ENCODE data around the gene DHX35.
"Not testable (repeated sequence)": the region's sequence is repeated elsewhere in the genome, so short reads cannot be mapped to it uniquely, and the experiment has no call there.

The DHX35 gene

DNA sequence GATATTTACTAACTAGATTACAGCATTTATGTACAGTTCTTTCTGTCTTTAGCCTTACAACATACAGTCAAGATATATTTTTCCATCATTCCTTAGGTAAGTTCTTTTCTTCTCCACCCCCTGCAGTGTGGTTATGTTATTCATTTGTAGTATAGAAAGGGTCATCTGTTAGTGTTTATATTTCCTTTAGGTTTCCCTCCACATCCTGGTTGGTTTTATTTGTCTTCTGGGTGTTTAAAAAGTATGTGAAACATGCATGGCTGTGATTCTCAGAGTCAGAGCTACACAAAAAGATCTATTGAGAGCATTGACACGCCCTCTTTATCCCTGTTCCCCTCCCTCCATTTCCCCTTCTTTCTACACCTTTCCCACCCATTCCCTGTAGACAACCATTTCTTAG, 20.1 kb downstream of the DHX35 start:
- DNase-seq, result no peak

DNA sequence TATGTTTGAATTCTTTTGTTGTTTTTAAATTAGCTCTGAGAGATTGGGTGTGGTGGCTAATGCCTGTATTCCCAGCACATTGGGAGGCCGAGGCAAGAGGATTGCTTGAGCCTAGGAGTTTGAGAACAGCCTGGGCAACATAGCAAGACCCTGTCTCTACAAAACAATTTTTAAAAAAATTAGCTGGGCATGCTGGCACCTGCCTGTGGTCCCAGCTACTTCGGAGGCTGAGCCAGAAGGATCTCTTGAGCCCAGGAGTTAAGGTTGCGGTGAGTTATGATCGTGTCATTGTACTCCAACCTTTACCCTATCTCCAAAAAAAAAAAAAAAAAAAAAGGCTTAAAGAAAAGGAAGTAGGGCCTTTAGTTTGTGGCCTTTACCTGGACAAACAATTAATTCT, 22.9 kb downstream of the DHX35 start:
- no peak for DNase-seq

DNA sequence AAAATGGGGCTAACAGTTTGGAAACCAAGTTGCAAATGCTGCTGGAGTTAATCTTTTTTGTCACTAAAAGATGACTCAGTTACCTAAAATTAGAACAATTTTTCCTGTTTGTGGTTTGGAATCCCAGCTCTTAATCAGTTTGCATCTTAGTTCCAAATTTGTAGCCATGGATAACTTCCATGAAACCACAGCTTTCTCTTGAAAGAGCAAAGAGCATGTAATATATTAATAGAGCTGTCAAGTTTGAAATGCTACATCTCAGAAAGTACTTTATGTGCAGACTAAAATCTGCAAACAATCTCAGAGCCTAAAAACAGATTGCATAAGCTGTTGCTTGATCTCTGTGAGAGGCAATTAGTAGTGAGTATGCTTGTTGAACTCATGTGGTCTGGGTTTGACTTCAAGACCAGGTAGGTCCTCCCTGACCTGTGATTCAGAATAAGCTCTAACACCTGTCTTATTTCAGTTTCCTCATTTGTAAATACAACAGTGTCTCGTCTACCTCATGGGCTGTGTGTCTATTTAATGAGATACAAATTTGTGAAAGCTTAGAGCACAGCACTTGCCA, 23.5 kb downstream of the DHX35 start:
- no peak for DNase-seq

DNA sequence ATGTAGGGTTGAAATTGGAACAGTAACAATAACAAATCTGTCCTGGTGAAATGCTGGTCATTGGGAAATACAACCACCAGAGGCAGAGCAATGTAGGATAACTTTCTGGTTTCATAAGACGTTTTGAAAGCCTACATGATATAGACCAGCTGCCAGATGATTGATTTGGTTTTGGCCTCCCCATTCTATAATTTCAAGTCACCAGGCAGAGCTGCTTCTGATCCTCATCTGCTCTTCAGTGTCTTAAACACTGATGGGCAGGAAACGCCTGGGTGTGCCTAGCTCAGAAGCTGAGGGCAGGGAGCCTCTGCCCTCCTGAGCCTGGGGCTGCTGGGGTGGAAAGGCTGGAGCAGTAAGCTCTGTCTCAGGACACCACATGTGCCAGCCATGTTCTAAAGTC, 24.5 kb downstream of the DHX35 start:
- no peak for DNase-seq

DNA sequence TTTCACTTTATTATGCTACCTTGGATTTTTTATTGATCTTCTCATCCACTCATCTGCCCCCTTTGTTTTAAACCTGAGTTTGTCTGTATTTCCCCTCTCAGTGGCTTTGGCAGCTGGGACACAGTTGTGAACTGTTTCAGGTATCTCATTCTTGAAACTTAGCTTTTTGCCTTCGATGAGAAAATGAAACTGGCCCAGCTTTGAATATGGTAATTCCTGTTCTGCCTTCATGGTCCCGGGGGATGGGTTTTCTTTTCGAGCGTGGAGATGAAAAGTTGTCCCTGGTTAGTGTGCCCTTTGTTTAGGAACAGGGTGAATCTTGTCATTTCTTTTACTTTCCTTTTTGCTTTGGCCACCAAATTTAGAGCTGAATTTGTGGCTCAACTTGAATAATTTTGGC, 25.6 kb downstream of the DHX35 start:
- DNase-seq, result no peak

DNA sequence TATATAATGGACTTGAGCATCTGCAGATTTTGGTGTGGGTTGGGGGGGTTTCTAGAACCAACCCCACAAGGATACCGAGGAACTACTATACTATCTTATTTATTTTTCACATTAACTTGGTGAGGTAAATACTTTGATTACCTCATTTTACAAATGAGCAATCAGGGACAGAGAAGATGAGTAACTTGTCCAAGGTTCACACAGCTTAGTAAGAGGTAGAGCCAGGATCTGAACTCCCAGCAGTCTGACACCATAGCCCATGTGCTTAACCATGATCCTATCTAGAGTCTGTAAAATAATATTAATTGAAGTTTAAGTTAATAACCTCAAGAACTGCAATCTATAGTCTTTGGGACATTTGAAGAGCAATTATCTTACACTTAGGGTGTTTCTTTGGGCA, 28.6 kb downstream of the DHX35 start:
- DNase-seq, result no peak

DNA sequence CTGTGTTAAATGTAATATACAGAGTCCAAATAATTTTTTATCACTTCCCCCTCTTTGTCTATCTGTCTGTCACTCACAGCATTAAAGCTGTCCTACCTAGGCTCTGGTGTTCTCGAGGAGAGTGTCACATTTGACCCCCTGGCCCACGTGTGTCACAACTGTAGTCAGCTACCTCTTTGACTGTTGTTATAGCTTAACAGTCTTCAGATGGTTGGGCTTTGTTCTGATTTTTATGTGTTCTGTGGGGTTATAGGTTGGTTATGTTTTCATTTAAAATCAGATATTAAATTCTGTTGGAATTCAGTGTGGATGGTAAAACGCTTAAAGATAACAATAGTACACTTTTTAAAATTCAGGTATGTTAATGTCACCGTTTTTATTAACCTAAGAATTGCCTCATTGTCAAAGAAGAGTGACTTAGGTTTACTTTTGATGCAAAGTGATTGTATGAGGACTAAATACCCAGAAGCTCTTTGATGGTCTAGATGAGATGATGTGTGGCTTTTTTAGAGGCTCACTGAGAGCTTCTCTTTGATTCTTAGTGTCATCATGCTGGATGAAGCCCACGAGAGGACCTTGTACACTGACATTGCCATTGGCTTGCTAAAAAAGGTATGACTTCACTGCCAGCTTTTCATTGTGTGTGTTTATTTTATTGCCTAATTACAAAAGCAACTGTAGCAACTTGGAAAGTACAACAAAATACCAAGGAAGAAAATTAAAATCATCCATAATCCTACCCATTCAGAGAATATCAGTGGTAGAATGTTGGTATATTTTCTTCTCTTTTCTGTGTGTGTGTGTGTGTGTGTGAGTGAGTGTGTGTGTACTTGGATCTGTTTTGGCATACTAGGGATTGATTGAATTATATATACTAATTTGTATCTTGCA, 29.9 kb downstream of the DHX35 start:
- DNase-seq, result no peak

DNA sequence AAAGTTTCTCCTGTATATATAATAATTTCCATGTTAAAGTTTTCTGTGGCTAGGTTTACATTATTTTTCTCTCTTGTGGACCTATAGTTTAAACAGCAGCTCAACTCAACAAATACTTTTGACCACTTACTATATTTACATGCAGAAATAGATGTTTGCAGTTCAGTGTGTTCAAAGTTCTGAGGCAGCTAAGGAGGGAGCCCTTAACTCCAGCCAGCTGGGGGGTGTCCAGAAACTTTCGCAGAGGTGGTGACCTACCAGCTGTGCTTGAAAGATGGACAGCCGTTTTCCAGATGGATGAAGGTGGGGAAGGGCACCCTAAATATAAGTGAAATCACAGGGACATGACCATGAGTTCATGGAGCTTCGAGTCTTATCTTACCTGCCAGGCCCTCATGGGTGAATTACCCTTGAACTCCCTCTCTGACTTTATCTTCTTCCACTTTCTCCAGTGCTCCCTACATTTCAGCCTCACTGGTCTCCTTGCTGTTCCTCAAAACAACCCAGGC, 33.4 kb downstream of the DHX35 start:
- DNase-seq, result no peak

DNA sequence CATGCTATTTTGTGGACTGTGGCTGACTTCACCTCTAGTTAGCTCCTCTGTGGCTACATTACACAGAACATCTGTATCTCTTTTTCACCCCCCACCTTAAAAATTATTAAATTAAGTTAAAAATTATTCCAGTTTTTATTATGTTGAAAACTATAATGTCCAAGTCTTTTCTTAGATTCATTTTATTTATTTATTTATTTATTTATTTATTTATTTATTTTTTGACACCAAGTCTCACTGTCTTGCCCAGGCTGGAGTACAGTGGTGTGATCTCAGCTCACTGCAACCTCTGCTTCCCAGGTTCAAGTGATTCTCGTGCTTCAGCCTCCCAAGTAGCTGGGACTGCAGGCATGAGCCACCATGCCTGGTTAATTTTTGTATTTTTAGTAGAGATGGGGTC, 34.7 kb downstream of the DHX35 start:
- DNase-seq, result not testable (repeated sequence)

DNA sequence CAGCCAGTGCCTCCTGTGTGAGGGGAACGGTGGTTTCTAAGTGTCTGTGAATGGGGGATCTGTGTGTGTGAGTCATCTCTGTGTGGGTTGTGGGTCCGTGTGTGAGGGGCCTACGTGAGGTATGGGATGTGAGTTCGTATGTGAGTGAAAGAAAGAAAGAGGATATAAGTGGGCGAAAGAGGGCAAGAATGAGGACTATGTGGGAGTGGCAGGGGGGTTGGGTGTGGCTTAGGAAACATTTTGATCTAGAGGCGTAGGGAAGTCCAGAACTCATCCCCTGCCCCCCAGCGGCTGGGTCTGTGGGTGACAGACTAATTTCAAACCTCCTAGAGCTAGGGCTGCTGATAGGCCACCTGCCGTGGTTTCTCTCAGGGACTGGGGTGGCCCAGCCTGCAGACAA, 35.5 kb downstream of the DHX35 start:
- DNase-seq, result peak; percentile 48

DNA sequence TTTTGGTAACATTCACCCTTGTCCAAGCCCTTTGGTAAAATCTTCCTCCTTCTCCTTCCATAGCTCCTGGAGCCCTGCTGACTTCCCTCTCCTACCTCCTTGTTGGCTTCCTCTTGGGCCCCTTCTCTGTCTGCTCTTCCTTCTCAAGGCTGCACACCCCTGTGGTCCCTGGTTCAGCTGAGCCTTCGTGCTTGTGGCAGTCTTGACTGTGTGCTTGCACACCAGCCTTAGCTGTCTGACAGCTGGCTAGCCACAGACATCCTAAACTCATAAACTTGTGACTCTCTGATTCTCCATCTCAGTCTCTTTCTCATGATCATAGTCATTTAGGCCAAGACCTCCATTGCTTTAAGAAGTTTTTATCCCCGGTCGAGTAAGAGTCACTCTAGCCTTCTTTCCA, 37.1 kb downstream of the DHX35 start:
- no peak for DNase-seq

DNA sequence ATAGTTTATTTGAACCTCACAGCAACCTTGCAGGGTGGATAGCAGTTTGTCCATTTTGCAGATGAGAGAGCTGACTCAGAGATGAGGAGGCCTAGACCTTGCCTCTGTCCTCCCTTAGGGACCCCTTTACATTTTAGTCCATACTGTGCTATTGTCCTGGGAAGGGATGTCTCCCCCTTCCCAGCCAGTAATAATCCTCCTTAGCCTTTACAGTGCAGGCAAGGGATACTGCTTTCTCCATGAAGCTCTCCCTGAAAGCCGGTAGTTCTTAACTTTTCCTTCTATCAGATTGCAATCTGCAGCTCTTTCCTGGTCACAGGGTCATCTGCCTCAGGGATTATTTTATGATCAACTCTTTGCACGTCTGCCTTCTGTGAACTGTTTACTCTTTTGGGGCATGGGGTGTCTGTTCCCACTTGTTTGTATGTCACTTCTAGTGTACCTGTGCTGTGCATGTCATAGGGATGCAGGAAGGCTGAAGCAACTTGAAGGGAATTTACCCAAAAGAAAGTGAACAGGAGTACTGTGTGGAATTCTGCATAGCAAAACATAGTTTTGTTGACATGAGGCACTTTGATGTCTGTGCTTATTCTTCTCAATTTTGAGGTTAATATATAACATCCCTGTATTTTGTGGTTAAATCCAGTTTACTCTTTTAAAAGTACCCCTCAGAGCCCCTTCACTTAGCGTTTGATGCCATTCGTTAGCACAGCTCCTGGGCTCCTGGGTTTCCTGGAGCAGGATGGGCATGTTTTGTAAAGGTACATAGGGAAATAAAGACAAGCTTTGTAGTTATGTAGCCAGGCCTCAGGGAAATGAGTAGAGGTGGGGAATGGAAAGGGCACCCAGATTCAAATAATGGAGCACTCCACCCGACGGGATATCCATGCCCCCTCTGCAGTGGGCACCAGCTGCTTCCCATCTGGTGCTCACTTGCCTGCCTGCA, 38.1 kb downstream of the DHX35 start:
- DNase-seq, result no peak

DNA sequence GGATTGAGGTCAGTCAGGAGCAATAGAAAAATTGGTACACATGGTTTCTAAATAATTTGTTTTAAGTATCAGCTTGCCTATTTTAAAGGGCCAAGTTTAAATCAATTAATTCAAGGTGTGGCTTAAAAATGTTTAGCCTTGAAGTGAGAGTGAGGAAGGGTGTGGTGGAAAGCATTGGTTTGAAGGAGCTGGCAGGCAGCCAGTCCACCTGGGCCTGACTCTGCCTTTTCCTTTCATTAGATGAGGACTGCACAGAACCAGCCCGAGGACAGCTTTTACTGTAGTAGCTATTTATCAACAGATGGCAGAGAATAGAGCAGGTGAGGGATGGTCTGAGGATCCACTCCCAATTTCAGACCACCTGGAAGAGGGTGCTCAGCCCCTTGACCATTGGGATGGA, 42.4 kb downstream of the DHX35 start:
- DNase-seq, result peak; percentile 18

DNA sequence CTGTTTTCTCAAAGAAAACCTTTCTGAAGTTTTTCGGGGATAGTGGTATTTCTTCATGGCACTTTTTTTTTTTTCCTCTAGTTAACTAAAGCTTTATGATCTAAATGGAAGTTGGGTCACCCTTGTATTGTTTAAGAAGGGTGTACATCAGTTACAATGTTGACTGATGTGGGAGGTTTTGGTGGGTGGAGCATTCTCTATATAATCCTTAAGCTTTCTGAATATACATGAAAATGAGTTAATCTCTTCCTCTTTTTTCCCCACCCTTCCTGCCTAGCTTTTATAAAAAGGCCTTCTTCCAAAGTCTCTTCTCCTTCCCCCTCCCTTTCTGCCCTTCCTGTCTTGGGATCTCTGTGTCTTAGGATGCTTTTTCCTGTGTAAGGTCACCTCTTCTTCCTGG, 47.2 kb downstream of the DHX35 start:
- no peak for DNase-seq

DNA sequence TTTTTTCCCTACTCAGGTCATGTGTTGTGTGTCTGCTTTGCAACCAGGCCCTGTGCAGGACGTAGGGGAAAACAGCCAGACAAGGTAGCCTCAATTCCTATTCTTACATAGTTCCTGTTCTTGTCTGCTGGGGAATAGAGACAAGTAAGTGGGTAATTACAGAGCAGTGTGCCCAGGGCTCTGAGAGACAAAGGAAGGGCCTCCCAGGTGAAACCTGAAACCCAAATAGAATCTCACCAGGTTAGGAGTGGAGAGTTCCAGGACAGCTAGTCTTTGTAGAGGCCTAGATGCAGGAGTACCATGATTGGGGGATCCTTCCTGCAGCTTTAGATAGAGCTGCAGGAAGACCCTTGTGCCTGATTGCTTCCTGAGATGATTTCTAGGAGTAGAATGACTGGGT, 48.4 kb downstream of the DHX35 start:
- DNase-seq, result no peak

DNA sequence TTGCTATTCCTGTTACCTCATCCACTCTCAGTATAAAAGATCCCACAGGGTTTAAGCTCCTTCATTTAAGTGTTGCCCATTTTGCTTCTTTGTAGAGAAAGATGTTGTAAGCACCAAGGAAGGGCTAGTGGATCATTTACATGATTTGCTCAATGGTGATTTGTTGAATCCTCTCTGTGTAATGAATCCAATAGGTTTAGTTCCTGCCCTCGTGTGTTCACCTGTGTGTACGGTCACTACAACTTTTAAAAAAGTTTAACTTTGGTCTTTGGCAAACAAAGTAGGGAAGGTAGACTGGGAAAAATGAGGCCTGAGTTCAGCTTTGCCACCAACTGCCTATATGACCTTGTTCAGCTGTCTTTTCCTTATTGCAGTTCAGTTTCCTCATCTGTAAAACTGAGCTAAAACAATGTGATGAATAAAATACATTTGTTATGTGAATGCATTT, 51.5 kb downstream of the DHX35 start:
- no peak for DNase-seq

DNA sequence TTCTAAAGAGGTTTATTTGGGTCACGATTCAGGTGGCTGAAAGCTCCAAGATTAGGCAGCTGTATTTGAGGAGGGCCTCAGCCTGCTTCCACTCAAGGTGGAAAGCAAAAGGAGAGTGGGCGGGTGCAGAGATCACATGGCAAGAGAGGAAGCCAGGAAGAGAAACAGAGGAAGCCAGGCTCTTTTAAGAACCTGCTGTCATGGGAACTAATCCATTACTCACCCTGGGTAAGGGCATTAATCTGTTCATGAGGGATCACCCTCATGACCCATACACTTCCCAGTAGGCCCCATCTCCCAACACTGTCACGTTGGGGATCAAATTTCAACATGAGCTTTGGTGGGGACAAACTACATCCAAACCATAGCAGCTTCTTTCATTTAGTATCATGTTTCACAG, 53.9 kb downstream of the DHX35 start:
- no peak for DNase-seq

DNA sequence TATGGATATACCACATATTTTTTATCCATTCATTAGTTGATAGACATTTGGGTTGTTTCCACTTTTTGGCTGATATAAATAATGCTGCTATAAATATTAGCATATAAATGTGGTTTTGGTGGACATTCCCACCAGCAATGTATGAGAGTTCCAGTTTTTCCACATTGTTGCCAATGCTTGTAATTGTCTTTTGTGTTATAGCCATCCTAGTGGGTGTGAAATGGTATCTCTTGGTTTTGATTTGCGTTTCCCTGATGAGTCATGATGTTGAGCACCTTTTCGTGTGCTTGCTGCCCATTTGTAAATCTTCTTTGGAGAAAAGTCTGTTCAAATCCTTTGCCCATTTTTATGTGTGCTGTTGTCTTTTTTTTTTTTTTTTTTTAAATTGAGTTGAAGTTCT, 54.4 kb downstream of the DHX35 start:
- no peak for DNase-seq

DNA sequence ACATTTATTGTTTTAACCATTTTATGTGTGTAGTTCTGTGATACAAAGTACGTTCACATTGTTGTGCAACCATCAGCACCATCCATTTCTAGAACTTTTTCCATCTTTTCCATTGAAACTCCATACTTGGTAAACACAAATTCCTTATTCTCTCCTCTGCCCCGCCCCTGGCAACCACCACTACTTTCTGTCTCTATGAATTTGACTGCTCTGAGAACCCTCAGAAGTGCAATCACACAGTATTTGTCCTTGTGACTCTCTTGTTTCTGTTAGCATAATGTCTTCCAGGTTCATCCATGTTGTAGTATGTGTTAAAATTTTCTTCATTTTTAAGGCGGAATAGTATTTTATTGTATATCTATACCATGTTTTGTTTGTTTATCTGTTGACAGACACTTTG, 56.9 kb downstream of the DHX35 start:
- no peak for DNase-seq

DNA sequence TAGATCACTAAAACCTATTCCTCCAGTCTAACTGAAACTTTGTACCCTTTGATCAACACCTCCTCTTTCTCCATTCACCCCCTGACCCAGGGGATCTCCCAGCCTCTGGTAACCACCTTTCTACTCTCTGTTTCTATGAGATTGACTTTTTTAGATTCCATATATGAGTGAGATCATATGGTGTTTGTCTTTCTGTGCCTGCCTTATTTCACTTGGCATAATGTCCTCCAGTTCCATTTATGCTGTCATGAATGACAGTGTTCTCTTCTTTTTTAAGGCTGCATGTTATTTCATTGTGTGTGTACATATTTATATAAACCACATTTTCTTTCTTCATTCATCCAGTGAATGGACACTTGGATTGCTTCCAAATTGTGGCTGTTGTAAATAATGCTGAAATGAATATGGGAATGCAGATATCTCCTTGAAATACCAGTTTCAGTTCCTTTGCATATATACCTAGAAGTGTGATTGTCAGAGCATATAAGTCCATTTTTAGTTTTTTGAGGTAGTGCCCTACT, 57.7 kb downstream of the DHX35 start:
- no peak for DNase-seq

DNA sequence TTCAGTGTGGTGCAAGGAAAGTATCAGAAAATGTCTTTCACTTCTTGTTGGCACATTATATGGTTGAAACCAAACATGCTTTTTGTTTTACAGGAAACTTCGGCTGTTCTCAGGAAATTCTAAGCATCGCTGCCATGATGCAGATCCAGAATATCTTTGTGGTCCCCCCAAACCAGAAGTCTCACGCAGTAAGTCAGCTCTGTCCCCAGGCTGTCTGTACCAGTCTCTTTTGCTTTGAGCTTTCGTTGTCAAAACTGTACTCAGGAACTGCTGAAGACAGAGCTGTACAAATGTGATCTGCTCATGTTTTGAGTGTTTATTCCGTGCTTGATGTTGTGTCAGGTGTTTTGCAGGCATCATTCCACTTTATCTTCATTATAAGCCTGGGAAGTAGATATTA, 59.6 kb downstream of the DHX35 start:
- no peak for DNase-seq

DNA sequence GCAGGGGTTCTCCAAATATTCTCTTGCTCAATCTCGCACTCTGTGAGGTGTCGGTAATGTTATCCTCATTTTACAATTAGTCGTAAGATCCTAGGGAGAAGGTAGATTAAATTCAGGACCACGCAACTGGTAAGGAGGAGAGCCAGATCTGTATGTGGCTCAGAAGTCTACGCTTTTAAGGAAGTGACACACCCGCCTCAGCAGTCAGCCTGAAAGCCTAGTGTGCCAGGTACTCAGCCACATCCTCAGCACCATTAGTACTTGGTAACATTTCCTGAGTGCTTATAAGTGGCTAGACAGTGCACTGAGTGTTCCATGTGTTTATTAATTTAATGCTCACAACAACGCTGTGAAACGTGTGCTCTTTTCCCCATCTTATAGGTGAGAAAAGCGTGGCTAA, 63.7 kb downstream of the DHX35 start:
- no peak for DNase-seq

DNA sequence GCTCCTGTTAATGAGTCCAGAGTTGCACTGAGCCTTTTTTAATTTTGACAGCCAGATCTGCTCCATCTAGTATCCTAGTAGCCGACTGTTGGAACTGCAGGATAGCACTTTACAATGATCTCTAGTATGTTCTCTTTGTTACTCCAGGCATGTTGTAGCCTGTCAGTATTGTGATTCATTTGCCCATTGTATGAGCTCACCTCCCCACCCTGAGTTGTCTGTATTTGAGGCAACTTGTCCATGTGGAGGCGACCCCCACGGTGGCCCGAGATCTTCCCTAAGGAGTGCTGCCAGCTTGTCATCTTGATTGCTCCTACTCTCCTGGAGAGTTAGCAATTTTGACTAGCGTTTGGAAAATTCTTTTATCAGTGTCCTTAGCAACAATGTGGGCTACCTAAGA, 67.2 kb downstream of the DHX35 start:
- DNase-seq, result no peak

Measured in stimulated activated CD4-positive, alpha-beta T cell treated with anti-CD3 and anti-CD28 coated beads, Interleukin-4, amount 100 ng/mL, for 1 hour (primary cell).